GM19193 (cell line): ENCODE measurements around the gene SLC27A5.

Source experiments
- POLR2A ChIP-seq: IDR thresholded peaks from 4 replicates; pipeline ENCODE4 v1.6.1; 2011; ENCODE audit not compliant: insufficient read depth, insufficient read length; ENCODE audit errors: extremely low read depth

Gene SLC27A5

GRCh38 chr19:58511353-58512208 is at the start of gene SLC27A5:
Gene SLC27A5, minus strand, starts transcription at chr19:58511992. Its CDS starts 37 bp downstream, at chr19:58511955.
- TF ChIP-seq POLR2A: no peak

- no peak for TF ChIP-seq POLR2A
Observed at GRCh38 chr19:58560921-58561320, 49.1 kb upstream of the SLC27A5 start.

GRCh38 chr19:58560007-58560887 is 48.5 kb upstream of the SLC27A5 start:
- no peak for TF ChIP-seq POLR2A

- peak; percentile 81 for TF ChIP-seq POLR2A
Observed at GRCh38 chr19:58559275-58560006, 47.6 kb upstream of the SLC27A5 start.

- peak; percentile 54 for TF ChIP-seq POLR2A
Observed at GRCh38 chr19:58558623-58559274, 47.0 kb upstream of the SLC27A5 start.

- peak; percentile 48 for TF ChIP-seq POLR2A
Observed at GRCh38 chr19:58558066-58558622, 46.4 kb upstream of the SLC27A5 start, which contains the start of gene UBE2M. Gene UBE2M, minus strand, starts transcription at chr19:58558611. Its CDS starts 230 bp downstream, at chr19:58558381.

GRCh38 chr19:58557221-58558065 is 45.7 kb upstream of the SLC27A5 start:
- no peak for TF ChIP-seq POLR2A

GRCh38 chr19:58556622-58557220 is 44.9 kb upstream of the SLC27A5 start:
- no peak for TF ChIP-seq POLR2A

GRCh38 chr19:58555920-58556621 is 44.3 kb upstream of the SLC27A5 start:
- TF ChIP-seq POLR2A: no peak

- TF ChIP-seq POLR2A: no peak
Observed at GRCh38 chr19:58555369-58555885, 43.6 kb upstream of the SLC27A5 start.

- peak; percentile 81 for TF ChIP-seq POLR2A
Observed at GRCh38 chr19:58554494-58555368, 42.9 kb upstream of the SLC27A5 start, which contains the start of gene CHMP2A. Gene CHMP2A, minus strand, starts transcription at chr19:58555105. Its CDS starts 893 bp downstream, at chr19:58554212.
